ENCODE results near the gene SHISA5.
"Not testable (repeated sequence)": the region's sequence is repeated elsewhere in the genome, so short reads cannot be mapped to it uniquely, and the experiment has no call there.

Gene SHISA5

GRCh38 chr3:48475188-48475587 lies 28.8 kb downstream of the SHISA5 start:
- no peak for DNase-seq

- no peak for DNase-seq
Measured at GRCh38 chr3:48474619-48475018, 29.4 kb downstream of the SHISA5 start.

- DNase-seq: not testable (repeated sequence)
Measured at GRCh38 chr3:48474031-48474430, 29.9 kb downstream of the SHISA5 start.

GRCh38 chr3:48473617-48473952 lies 30.4 kb downstream of the SHISA5 start:
- DNase-seq: no peak

GRCh38 chr3:48472923-48473616 lies 30.9 kb downstream of the SHISA5 start:
- DNase-seq: peak; percentile 73

GRCh38 chr3:48472673-48472922 lies 31.4 kb downstream of the SHISA5 start:
- DNase-seq: no peak

GRCh38 chr3:48470286-48470685 lies 33.7 kb downstream of the SHISA5 start:
- DNase-seq: no peak

GRCh38 chr3:48469046-48469915 lies 34.7 kb downstream of the SHISA5 start:
- no peak for DNase-seq

- DNase-seq: no peak
Measured at GRCh38 chr3:48468329-48468731, 35.6 kb downstream of the SHISA5 start.

GRCh38 chr3:48467473-48468267 lies 36.3 kb downstream of the SHISA5 start:
- DNase-seq: no peak

GRCh38 chr3:48467110-48467454 lies 36.9 kb downstream of the SHISA5 start:
- DNase-seq: no peak

GRCh38 chr3:48466386-48467109 lies 37.4 kb downstream of the SHISA5 start:
- no peak for DNase-seq

GRCh38 chr3:48465531-48466378 lies 38.2 kb downstream of the SHISA5 start:
- peak; percentile 68 for DNase-seq

- DNase-seq: no peak
Measured at GRCh38 chr3:48465237-48465530, 38.8 kb downstream of the SHISA5 start.

- no peak for DNase-seq
Measured at GRCh38 chr3:48464713-48465221, 39.2 kb downstream of the SHISA5 start.

GRCh38 chr3:48463703-48464102 lies 40.3 kb downstream of the SHISA5 start:
- DNase-seq: no peak

- not testable (repeated sequence) for DNase-seq
Measured at GRCh38 chr3:48461767-48462166, 42.2 kb downstream of the SHISA5 start.

GRCh38 chr3:48460517-48460902 lies 43.5 kb downstream of the SHISA5 start:
- DNase-seq: no peak

- DNase-seq: no peak
Measured at GRCh38 chr3:48459773-48460516, 44.0 kb downstream of the SHISA5 start.

GRCh38 chr3:48459331-48459730 lies 44.6 kb downstream of the SHISA5 start:
- DNase-seq: no peak

GRCh38 chr3:48456456-48456855 lies 47.5 kb downstream of the SHISA5 start:
- no peak for DNase-seq

GRCh38 chr3:48451270-48451669 lies 52.7 kb downstream of the SHISA5 start:
- no peak for DNase-seq
